B cell (primary cell): ENCODE measurements around the gene ZNF317. TPM values are rescaled to one million over a fixed set of nuclear protein-coding genes. Genes with fewer than 3 reads are reported as not detected.

Experiments used
- ATAC-seq: fragments of 200-7000 bp; cut with Tn5 transposase; one replicate; pipeline ENCODE4 v1.10.0; 2021; ENCODE audit warnings: low read depth, mild to moderate bottlenecking, moderate number of reproducible peaks, moderate library complexity
- CTCF ChIA-PET: fragments of 350-600 bp; sonication (Branson Sonifier 250); formaldehyde crosslinking; loops from one replicate; lab custom pipeline; 2021; ENCODE audit warnings: antibody characterized with exemption, inconsistent platforms; lab: Charles Lee
- POLR2A ChIA-PET: fragments of 350-600 bp; sonication (Branson Sonifier 250); formaldehyde crosslinking; loops from one replicate; lab custom pipeline; 2021; ENCODE audit warnings: antibody characterized with exemption; lab: Charles Lee
- DNase-seq: peaks from one replicate; pipeline ENCODE4 v3.0.0; 2013
- H2AFZ ChIP-seq: 2 replicates; pipeline ENCODE4 v1.6.1; 2012; ENCODE audit warnings: mild to moderate bottlenecking, low read depth, low read length; ENCODE audit not compliant: insufficient read depth, poor library complexity, severe bottlenecking
- H3K27ac ChIP-seq, 2 donors: 1 replicate in 1 of 2; 2 replicates in 1 of 2; pipeline ENCODE4 v1.5.1; 2012 to 2013; ENCODE audit warnings: low read length in 2 of 2, mild to moderate bottlenecking in 2 of 2, moderate library complexity in 1 of 2
- H3K27me3 ChIP-seq, 4 experiments: fragments of 200-600 bp in 1 of 4; sonication (generic) in 1 of 4; replicated peaks in 1 of 4; 1 replicate in 2 of 4; 2 replicates in 2 of 4; pipeline versions ENCODE4 v1.6.1 to v1.7.0; 2013 to 2016; ENCODE audit warnings: low read length in 3 of 4, mild to moderate bottlenecking in 2 of 4, mixed read lengths in 1 of 4, moderate library complexity in 1 of 4; ENCODE audit not compliant: insufficient read depth in 4 of 4, control insufficient read depth in 3 of 4; ENCODE audit errors: control extremely low read depth in 1 of 4
- H3K36me3 ChIP-seq, 2 experiments: replicated peaks in 1 of 2; 1 replicate in 1 of 2; 2 replicates in 1 of 2; pipeline versions ENCODE4 v1.6.1 to v1.7.1; 2013; ENCODE audit warnings: low read length in 1 of 2; ENCODE audit not compliant: insufficient read depth in 2 of 2, control insufficient read depth in 1 of 2; ENCODE audit errors: control extremely low read depth in 1 of 2, extremely low read depth in 1 of 2
- H3K4me1 ChIP-seq, 2 donors: fragments of 200-600 bp in 1 of 2; sonication (generic) in 1 of 2; 1 replicate in 1 of 2; 2 replicates in 1 of 2; pipeline versions ENCODE4 v1.5.1 to v1.6.1; 2013 to 2017; ENCODE audit warnings: low read length in 2 of 2; ENCODE audit not compliant: control insufficient read depth in 2 of 2, insufficient read depth in 2 of 2
- H3K4me2 ChIP-seq: replicated peaks from 2 replicates; pipeline ENCODE3; 2012; ENCODE audit warnings: mild to moderate bottlenecking, low read depth, low read length; ENCODE audit not compliant: poor library complexity, severe bottlenecking
- H3K4me3 ChIP-seq, 5 experiments: fragments of 200-600 bp in 1 of 5; sonication (generic) in 1 of 5; 1 replicate in 3 of 5; 2 replicates in 2 of 5; pipeline versions ENCODE4 v1.5.1 to v1.7.0; 2011 to 2016; ENCODE audit warnings: low read length in 4 of 5, mild to moderate bottlenecking in 4 of 5, low read depth in 2 of 5, control low read depth in 1 of 5, moderate library complexity in 1 of 5; ENCODE audit not compliant: insufficient read depth in 1 of 5; ENCODE audit errors: control extremely low read depth in 1 of 5, extremely low read depth in 1 of 5
- H3K79me2 ChIP-seq: fragments of 200-600 bp; sonication (generic); one replicate; pipeline ENCODE4 v1.6.0; 2016; ENCODE audit warnings: low read length; ENCODE audit not compliant: control insufficient read depth, insufficient read depth
- H3K9ac ChIP-seq: fragments of 200-600 bp; sonication (generic); 2 replicates; pipeline ENCODE4 v1.6.1; 2017; ENCODE audit warnings: mild to moderate bottlenecking, low read length, moderate library complexity
- H3K9me3 ChIP-seq, 3 donors: one replicate each; pipeline versions ENCODE4 v1.6.1 to v1.7.1; 2013; ENCODE audit warnings: low read length in 2 of 3; ENCODE audit not compliant: control insufficient read depth in 2 of 3, insufficient read depth in 1 of 3; ENCODE audit errors: control extremely low read depth in 1 of 3
- H4K20me1 ChIP-seq: 2 replicates; pipeline ENCODE4 v1.6.0; 2012; ENCODE audit warnings: mild to moderate bottlenecking, low read length; ENCODE audit not compliant: insufficient read depth, control insufficient read depth, poor library complexity, severe bottlenecking
- H3K27ac Mint-ChIP-seq: one replicate; pipeline ENCODE4 v1.8.0; 2021; ENCODE audit warnings: mixed read lengths
- H3K27me3 Mint-ChIP-seq: one replicate; pipeline ENCODE4 v1.8.0; 2021; ENCODE audit warnings: mixed read lengths
- H3K4me1 Mint-ChIP-seq: one replicate; pipeline ENCODE4 v1.8.0; 2021; ENCODE audit warnings: mixed read lengths
- H3K4me3 Mint-ChIP-seq: one replicate; pipeline ENCODE4 v1.8.0; 2021; ENCODE audit warnings: mixed read lengths
- H3K9me3 Mint-ChIP-seq: one replicate; pipeline ENCODE4 v1.8.0; 2022; ENCODE audit warnings: mixed read lengths; ENCODE audit not compliant: insufficient read depth
- CTCF ChIP-seq: fragments of 200-600 bp; IDR thresholded peaks from one replicate; pipeline ENCODE4 v1.8.0; 2022; ENCODE audit warnings: antibody characterized with exemption, mild to moderate bottlenecking
- EZH2 ChIP-seq: IDR thresholded peaks from 2 replicates; pipeline ENCODE4 v1.6.1; 2012; ENCODE audit warnings: borderline replicate concordance, low read depth, mild to moderate bottlenecking, moderate library complexity, low read length; ENCODE audit not compliant: insufficient read depth, poor library complexity, severe bottlenecking
- WGBS: methylation state at CpG from one replicate; pipeline ENCODE4 v1.1.5; 2013; ENCODE audit warnings: missing lambda C conversion rate; ENCODE audit not compliant: insufficient coverage; 5-methylcytosine and 5-hydroxymethylcytosine counted together
- intact Hi-C: fragments of 100-400 bp; cut with micrococcal nuclease; formaldehyde crosslinking; loops from one replicate; pipeline ENCODE4 v1.10.0; 2022
- polyA minus RNA-seq: library from RNA; depleted of rRNA, polyadenylated mRNA; stranded (reverse); fragments of >200 nt; gene quantifications from 2 replicates; pipeline ENCODE4 v1.2.3, GENCODE V29; 2012
- polyA plus RNA-seq: library from polyadenylated mRNA; depleted of rRNA; stranded (reverse); fragments of >200 nt; gene quantifications from 2 replicates; pipeline ENCODE4 v1.2.3, GENCODE V29; 2012
- total RNA-seq, 2 donors: library from RNA; stranded (reverse); fragments of 120-200 nt in 1 of 2; gene quantifications; 1 replicate in 1 of 2; 2 replicates in 1 of 2; pipeline versions ENCODE4 v1.2.3 to v1.2.4, GENCODE V29; 2013 to 2022

ZNF317 gene
- 60.6 and 65.2 TPM in 2 replicates for total RNA-seq
- 52.3 TPM for total RNA-seq (2013)
- 31.6 and 43.3 TPM in 2 replicates for polyA plus RNA-seq
- polyA minus RNA-seq, result 36.5 and 59.4 TPM in 2 replicates

- H3K4me3 Mint-ChIP-seq, result peak within 1 kb of the TSS; percentile 98
- intact Hi-C loops, result loop anchor here (1.0 to 5.0 kb wide), 4 partner anchors 169 to 482 kb away; partner anchors contain the start of genes ZNF121, ZNF559, ZNF561 and ZNF699
- H3K79me2 ChIP-seq, result peaks cover 55% of the 10 kb centered on the region
- no peaks in the 10 kb centered on the region for H3K27me3 ChIP-seq
- peaks cover 13 to 15% of the 10 kb centered on the region in 2 donors for H3K4me1 ChIP-seq
- DNase-seq, result peak; percentile 94
- H3K9me3 ChIP-seq, result peaks cover 3 to 10% (median 10%) of the 10 kb centered on the region in 3 donors
- TF ChIP-seq CTCF, result no peak
- H3K4me2 ChIP-seq, result peak within 1 kb of the TSS; percentile 76
- ChIA-PET POLR2A (no interaction called here), CTCF (no interaction called here)
- peak within 1 kb of the TSS; percentile 97 for H3K27ac Mint-ChIP-seq
- H4K20me1 ChIP-seq, result peaks cover 5% of the 10 kb centered on the region
- peak within 1 kb of the TSS; percentile 86 to 90 for H3K27ac ChIP-seq
- peaks cover 3% of the 10 kb centered on the region for H3K9me3 Mint-ChIP-seq
- under 1% methylated on average over 31 of the region's 43 CpGs for WGBS
- peak within 1 kb of the TSS; percentile 84 for H2AFZ ChIP-seq
- peaks cover 2% of the 10 kb centered on the region for H3K27me3 Mint-ChIP-seq
- peak within 1 kb of the TSS; percentile 70 to 99 (median 97) for H3K4me3 ChIP-seq
- peaks cover 33% of the 10 kb centered on the region for H3K4me1 Mint-ChIP-seq
- H3K9ac ChIP-seq, result peak within 1 kb of the TSS; percentile 99
- H3K36me3 ChIP-seq, result peaks cover 0 to 3% of the 10 kb centered on the region in 2 experiments
- ATAC-seq, result peak; percentile 90
These were observed at the start of gene ZNF317 for GRCh38 chr19:9140159-9140874. Gene ZNF317, plus strand, starts transcription at chr19:9140397. Its CDS starts 15,620 bp downstream, at chr19:9156017.

GRCh38 chr19:9107375-9107774 is 32.8 kb upstream of the ZNF317 start, which contains the start of gene OR7G2:
Gene OR7G2, minus strand, starts transcription at chr19:9107475. Its CDS starts 4,232 bp downstream, at chr19:9103243.
- Mint-ChIP-seq H3K4me3 (no peak within 1 kb of the TSS), H3K9me3 (no peaks in the 10 kb centered on the region), H3K27me3 (peaks cover 26% of the 10 kb centered on the region), H3K4me1 (no peaks in the 10 kb centered on the region), H3K27ac (no peak within 1 kb of the TSS)
- no peaks in the 10 kb centered on the region for H3K27me3 ChIP-seq
- 75% methylated on average over 1 of the region's 8 CpGs for WGBS
- H3K9me3 ChIP-seq, result peaks cover 0 to 4% (median 0%) of the 10 kb centered on the region in 3 donors
- ATAC-seq, result no peak
- H4K20me1 ChIP-seq, result no peaks in the 10 kb centered on the region
- no peak within 1 kb of the TSS for H2AFZ ChIP-seq
- no peak within 1 kb of the TSS for H3K4me3 ChIP-seq
- POLR2A ChIA-PET, result no interaction called here
- CTCF ChIA-PET, result interaction anchor here (0.7 kb wide), 1 partner anchor 11 kb away, joined by 3 read pairs; no protein-coding TSS in a partner anchor
- H3K9ac ChIP-seq, result no peak within 1 kb of the TSS
- DNase-seq, result no peak
- no peak within 1 kb of the TSS for H3K27ac ChIP-seq
- TF ChIP-seq CTCF (no peak), EZH2 (no peak)
- H3K4me1 ChIP-seq, result no peaks in the 10 kb centered on the region
- no peak within 1 kb of the TSS for H3K4me2 ChIP-seq
- H3K36me3 ChIP-seq, result no peaks in the 10 kb centered on the region
- intact Hi-C loops, result no loop called here
- no peaks in the 10 kb centered on the region for H3K79me2 ChIP-seq
